ENCODE results near the gene NCAPG2. TPM values are rescaled to one million over a fixed set of nuclear protein-coding genes. Genes with fewer than 3 reads are reported as not detected.
A peak's percentile ranks its signal among the peaks of the same experiment; 100 is the strongest.

Gene NCAPG2
- polyA plus RNA-seq, 2 of the 4 experiments (the other 2 are of a cell fraction) = 53.8 to 63.0 TPM

DNA sequence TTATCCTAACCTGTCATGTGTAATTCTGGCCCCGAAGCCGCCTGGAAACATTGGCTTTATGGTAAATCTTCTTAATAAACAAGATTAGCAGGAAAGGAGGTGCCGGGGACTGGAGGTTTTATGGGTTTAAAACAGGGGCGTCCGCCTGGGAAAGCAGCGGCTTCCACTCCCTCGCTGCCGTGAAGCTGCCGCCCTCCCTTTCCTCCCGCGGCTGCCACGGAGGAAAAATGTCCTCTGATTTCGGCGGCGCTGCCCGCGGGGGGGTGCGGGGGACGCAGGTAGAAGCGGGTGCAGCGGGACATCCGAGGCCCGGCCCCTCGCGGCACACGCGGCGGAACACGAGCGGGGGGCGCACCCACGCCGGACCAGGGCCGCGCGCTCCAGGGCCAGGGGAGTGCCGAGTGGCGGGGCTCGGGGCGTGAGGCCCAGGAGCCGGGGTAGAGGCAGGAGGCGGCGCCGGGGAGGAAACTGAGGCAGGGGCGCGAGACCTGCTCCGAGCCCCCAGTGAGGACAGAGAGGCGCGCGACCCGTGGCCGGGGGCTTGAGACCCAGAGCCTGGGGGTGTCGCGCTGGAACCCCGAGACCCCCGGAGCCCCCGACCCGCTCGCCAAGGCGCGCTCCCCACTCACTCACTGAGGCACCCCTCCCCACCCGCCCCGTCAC is 118.0 kb downstream of the NCAPG2 start:
- peak overlapping the region; percentile 99 for H3K4me2 ChIP-seq
- peak overlapping the region; percentile 15; the same call in 1 of the 3 replicates for H3K4me3 ChIP-seq
- ATAC-seq (no peak), DNase-seq (ENCODE audit: low read depth in 1 of 2, low spot score in 1 of 2) (no peak), FAIRE-seq (no peak)
- no peak overlapping the region for H3K27ac ChIP-seq
- 45% methylated on average over 11 of the region's 63 CpGs for WGBS (ENCODE audit: missing lambda C conversion rate)
- H3K4me1 ChIP-seq = peaks cover 7% of the 10 kb centered on the region; the same call in 1 of the 3 replicates
- ChIA-PET CTCF (no interaction called here), POLR2A (no interaction called here)
- H3K9me3 ChIP-seq = peaks cover 5% of the 10 kb centered on the region; the same call in 2 of the 3 replicates
- TF ChIP-seq ATOH8 (CRISPR knock-in tag; IDR thresholded peaks at IDR 0.05; ENCODE audit: low read depth) (no peak), HOXB5 (CRISPR knock-in tag; IDR thresholded peaks at IDR 0.05) (no peak), KDM1A (IDR thresholded peaks at IDR 0.05; ENCODE audit: low read depth) (no peak), SREBF2 (IDR thresholded peaks at IDR 0.05) (no peak), NFE2L2 (conservative IDR thresholded peaks at IDR 0.05; ENCODE audit: low read length) (no peak)
- TF ChIP-seq, protein P1, sequence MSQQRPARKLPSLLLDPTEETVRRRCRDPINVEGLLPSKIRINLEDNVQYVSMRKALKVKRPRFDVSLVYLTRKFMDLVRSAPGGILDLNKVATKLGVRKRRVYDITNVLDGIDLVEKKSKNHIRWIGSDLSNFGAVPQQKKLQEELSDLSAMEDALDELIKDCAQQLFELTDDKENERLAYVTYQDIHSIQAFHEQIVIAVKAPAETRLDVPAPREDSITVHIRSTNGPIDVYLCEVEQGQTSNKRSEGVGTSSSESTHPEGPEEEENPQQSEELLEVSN (IDR thresholded peaks at IDR 0.05; ENCODE audit: borderline replicate concordance, low read depth) = no peak

GRCh38 chr7:158585721-158586498 is 118.7 kb downstream of the NCAPG2 start:
- H3K4me3 ChIP-seq = no peak overlapping the region
- ATAC-seq = no peak

GRCh38 chr7:158584407-158584806 is 120.2 kb downstream of the NCAPG2 start:
- H3K4me2 ChIP-seq = no peak overlapping the region
- no peak overlapping the region for H3K27ac ChIP-seq
- peaks cover 27% of the 10 kb centered on the region for H3K9me3 ChIP-seq
- FAIRE-seq = no peak
- ChIA-PET CTCF (no interaction called here), POLR2A (no interaction called here)
- DNase-seq (ENCODE audit: low read depth in 1 of 2, low spot score in 1 of 2) = no peak
- TF ChIP-seq TFCP2L1 (CRISPR knock-in tag; IDR thresholded peaks at IDR 0.05) = no peak
- no peak overlapping the region for H3K4me3 ChIP-seq
- H3K4me1 ChIP-seq = peaks cover 7% of the 10 kb centered on the region; the same call in 1 of the 3 replicates
- WGBS (ENCODE audit: missing lambda C conversion rate) = 30% methylated on average over 8 of the region's 8 CpGs
- no peak for ATAC-seq

More at GRCh38 chr7:158585721-158586498, 118.7 kb downstream of the NCAPG2 start:
- no peak overlapping the region for H3K4me2 ChIP-seq
- POLR2A ChIA-PET = no interaction called here
- H3K27ac ChIP-seq = no peak overlapping the region
- H3K4me1 ChIP-seq = peaks cover 7% of the 10 kb centered on the region; the same call in 1 of the 3 replicates
- WGBS (ENCODE audit: missing lambda C conversion rate) = 48% methylated on average over 16 of the region's 17 CpGs
- peaks cover 12% of the 10 kb centered on the region for H3K9me3 ChIP-seq
- no peak for FAIRE-seq
- no peak for DNase-seq (ENCODE audit: low read depth in 1 of 2, low spot score in 1 of 2)
- CTCF ChIA-PET = no interaction called here
- no peak for TF ChIP-seq MAX (IDR thresholded peaks at IDR 0.05)
- no peak for TF ChIP-seq TP53 (CRISPR knock-in tag; IDR thresholded peaks at IDR 0.05)
- no peak for TF ChIP-seq FOSL2 (IDR thresholded peaks at IDR 0.05)
- no peak for TF ChIP-seq FOSL2 (CRISPR knock-in tag; IDR thresholded peaks at IDR 0.05)
- TF ChIP-seq USF2 (IDR thresholded peaks at IDR 0.05) = no peak
- no peak for TF ChIP-seq EP300 (IDR thresholded peaks at IDR 0.05)
- TF ChIP-seq KDM1A (IDR thresholded peaks at IDR 0.05; ENCODE audit: low read depth) = no peak
- TF ChIP-seq ZFP36 (IDR thresholded peaks at IDR 0.05; ENCODE audit: borderline replicate concordance, partially characterized antibody) = no peak
- TF ChIP-seq, protein P1 (IDR thresholded peaks at IDR 0.05; ENCODE audit: borderline replicate concordance, low read depth) = no peak
- TF ChIP-seq ZNF302 (CRISPR knock-in tag; IDR thresholded peaks at IDR 0.05) = no peak
- TF ChIP-seq SMC3 (IDR thresholded peaks at IDR 0.05) = no peak
